B cell (primary cell): ENCODE data around the gene OR10H4. TPM values are rescaled to one million over a fixed set of nuclear protein-coding genes. Genes with fewer than 3 reads are reported as not detected.

Source experiments
- ATAC-seq: fragments of 200-7000 bp; cut with Tn5 transposase; one replicate; pipeline ENCODE4 v1.10.0; 2021; ENCODE audit warnings: low read depth, mild to moderate bottlenecking, moderate number of reproducible peaks, moderate library complexity
- CTCF ChIA-PET: fragments of 350-600 bp; sonication (Branson Sonifier 250); formaldehyde crosslinking; loops from one replicate; lab custom pipeline; 2021; ENCODE audit warnings: antibody characterized with exemption, inconsistent platforms; lab: Charles Lee
- POLR2A ChIA-PET: fragments of 350-600 bp; sonication (Branson Sonifier 250); formaldehyde crosslinking; loops from one replicate; lab custom pipeline; 2021; ENCODE audit warnings: antibody characterized with exemption; lab: Charles Lee
- DNase-seq: peaks from one replicate; pipeline ENCODE4 v3.0.0; 2013
- H2AFZ ChIP-seq: 2 replicates; pipeline ENCODE4 v1.6.1; 2012; ENCODE audit warnings: mild to moderate bottlenecking, low read depth, low read length; ENCODE audit not compliant: insufficient read depth, poor library complexity, severe bottlenecking
- H3K27ac ChIP-seq, 2 donors: 1 replicate in 1 of 2; 2 replicates in 1 of 2; pipeline ENCODE4 v1.5.1; 2012 to 2013; ENCODE audit warnings: low read length in 2 of 2, mild to moderate bottlenecking in 2 of 2, moderate library complexity in 1 of 2
- H3K27me3 ChIP-seq, 4 experiments: fragments of 200-600 bp in 1 of 4; sonication (generic) in 1 of 4; replicated peaks in 1 of 4; 1 replicate in 2 of 4; 2 replicates in 2 of 4; pipeline versions ENCODE4 v1.6.1 to v1.7.0; 2013 to 2016; ENCODE audit warnings: low read length in 3 of 4, mild to moderate bottlenecking in 2 of 4, mixed read lengths in 1 of 4, moderate library complexity in 1 of 4; ENCODE audit not compliant: insufficient read depth in 4 of 4, control insufficient read depth in 3 of 4; ENCODE audit errors: control extremely low read depth in 1 of 4
- H3K36me3 ChIP-seq, 2 experiments: replicated peaks in 1 of 2; 1 replicate in 1 of 2; 2 replicates in 1 of 2; pipeline versions ENCODE4 v1.6.1 to v1.7.1; 2013; ENCODE audit warnings: low read length in 1 of 2; ENCODE audit not compliant: insufficient read depth in 2 of 2, control insufficient read depth in 1 of 2; ENCODE audit errors: control extremely low read depth in 1 of 2, extremely low read depth in 1 of 2
- H3K4me1 ChIP-seq, 2 donors: fragments of 200-600 bp in 1 of 2; sonication (generic) in 1 of 2; 1 replicate in 1 of 2; 2 replicates in 1 of 2; pipeline versions ENCODE4 v1.5.1 to v1.6.1; 2013 to 2017; ENCODE audit warnings: low read length in 2 of 2; ENCODE audit not compliant: control insufficient read depth in 2 of 2, insufficient read depth in 2 of 2
- H3K4me2 ChIP-seq: replicated peaks from 2 replicates; pipeline ENCODE3; 2012; ENCODE audit warnings: mild to moderate bottlenecking, low read depth, low read length; ENCODE audit not compliant: poor library complexity, severe bottlenecking
- H3K4me3 ChIP-seq, 5 experiments: fragments of 200-600 bp in 1 of 5; sonication (generic) in 1 of 5; 1 replicate in 3 of 5; 2 replicates in 2 of 5; pipeline versions ENCODE4 v1.5.1 to v1.7.0; 2011 to 2016; ENCODE audit warnings: low read length in 4 of 5, mild to moderate bottlenecking in 4 of 5, low read depth in 2 of 5, control low read depth in 1 of 5, moderate library complexity in 1 of 5; ENCODE audit not compliant: insufficient read depth in 1 of 5; ENCODE audit errors: control extremely low read depth in 1 of 5, extremely low read depth in 1 of 5
- H3K79me2 ChIP-seq: fragments of 200-600 bp; sonication (generic); one replicate; pipeline ENCODE4 v1.6.0; 2016; ENCODE audit warnings: low read length; ENCODE audit not compliant: control insufficient read depth, insufficient read depth
- H3K9ac ChIP-seq: fragments of 200-600 bp; sonication (generic); 2 replicates; pipeline ENCODE4 v1.6.1; 2017; ENCODE audit warnings: mild to moderate bottlenecking, low read length, moderate library complexity
- H3K9me3 ChIP-seq, 3 donors: one replicate each; pipeline versions ENCODE4 v1.6.1 to v1.7.1; 2013; ENCODE audit warnings: low read length in 2 of 3; ENCODE audit not compliant: control insufficient read depth in 2 of 3, insufficient read depth in 1 of 3; ENCODE audit errors: control extremely low read depth in 1 of 3
- H4K20me1 ChIP-seq: 2 replicates; pipeline ENCODE4 v1.6.0; 2012; ENCODE audit warnings: mild to moderate bottlenecking, low read length; ENCODE audit not compliant: insufficient read depth, control insufficient read depth, poor library complexity, severe bottlenecking
- H3K27ac Mint-ChIP-seq: one replicate; pipeline ENCODE4 v1.8.0; 2021; ENCODE audit warnings: mixed read lengths
- H3K27me3 Mint-ChIP-seq: one replicate; pipeline ENCODE4 v1.8.0; 2021; ENCODE audit warnings: mixed read lengths
- H3K4me1 Mint-ChIP-seq: one replicate; pipeline ENCODE4 v1.8.0; 2021; ENCODE audit warnings: mixed read lengths
- H3K4me3 Mint-ChIP-seq: one replicate; pipeline ENCODE4 v1.8.0; 2021; ENCODE audit warnings: mixed read lengths
- H3K9me3 Mint-ChIP-seq: one replicate; pipeline ENCODE4 v1.8.0; 2022; ENCODE audit warnings: mixed read lengths; ENCODE audit not compliant: insufficient read depth
- CTCF ChIP-seq: fragments of 200-600 bp; IDR thresholded peaks from one replicate; pipeline ENCODE4 v1.8.0; 2022; ENCODE audit warnings: antibody characterized with exemption, mild to moderate bottlenecking
- EZH2 ChIP-seq: IDR thresholded peaks from 2 replicates; pipeline ENCODE4 v1.6.1; 2012; ENCODE audit warnings: borderline replicate concordance, low read depth, mild to moderate bottlenecking, moderate library complexity, low read length; ENCODE audit not compliant: insufficient read depth, poor library complexity, severe bottlenecking
- WGBS: methylation state at CpG from one replicate; pipeline ENCODE4 v1.1.5; 2013; ENCODE audit warnings: missing lambda C conversion rate; ENCODE audit not compliant: insufficient coverage; 5-methylcytosine and 5-hydroxymethylcytosine counted together
- intact Hi-C: fragments of 100-400 bp; cut with micrococcal nuclease; formaldehyde crosslinking; loops from one replicate; pipeline ENCODE4 v1.10.0; 2022
- polyA plus RNA-seq: library from polyadenylated mRNA; depleted of rRNA; stranded (reverse); fragments of >200 nt; gene quantifications from 2 replicates; pipeline ENCODE4 v1.2.3, GENCODE V29; 2012
- total RNA-seq, 2 donors: library from RNA; stranded (reverse); fragments of 120-200 nt in 1 of 2; gene quantifications; 1 replicate in 1 of 2; 2 replicates in 1 of 2; pipeline versions ENCODE4 v1.2.3 to v1.2.4, GENCODE V29; 2013 to 2022

The OR10H4 gene
- total and polyA plus RNA-seq, 2 donors (not counting 1 experiment from before 2014, with no cell fraction given), result not detected

- Histone ChIP-seq H3K9ac (no peak overlapping the region), H3K79me2 (no peaks in the 10 kb centered on the region), H3K36me3 (no peaks in the 10 kb centered on the region), H3K9me3 (no peaks in the 10 kb centered on the region), H3K27me3 (peaks cover 0 to 15% (median 4%) of the 10 kb centered on the region in 4 experiments), H2AFZ (no peak overlapping the region), H3K4me1 (no peaks in the 10 kb centered on the region), H3K4me3 (no peak overlapping the region), H3K27ac (no peak overlapping the region), H3K4me2 (no peak overlapping the region), H4K20me1 (no peaks in the 10 kb centered on the region)
- DNase-seq (no peak), ATAC-seq (no peak)
- ChIA-PET POLR2A (no interaction called here), CTCF (no interaction called here)
- TF ChIP-seq CTCF (no peak), EZH2 (no peak)
- Mint-ChIP-seq H3K27me3 (peaks cover 51% of the 10 kb centered on the region), H3K27ac (no peak overlapping the region), H3K4me3 (no peak overlapping the region), H3K9me3 (no peaks in the 10 kb centered on the region), H3K4me1 (peaks cover 4% of the 10 kb centered on the region)
- 74% methylated on average over 3 of the region's 4 CpGs for WGBS
- intact Hi-C loops, result no loop called here
These were observed 26.8 kb upstream of the OR10H4 start for GRCh38 chr19:15922021-15922420.

- Histone ChIP-seq H3K9me3 (peaks cover 0 to 3% (median 0%) of the 10 kb centered on the region in 3 donors), H3K4me3 (no peak overlapping the region), H3K9ac (no peak overlapping the region), H2AFZ (no peak overlapping the region), H3K36me3 (no peaks in the 10 kb centered on the region), H3K4me2 (no peak overlapping the region), H3K27ac (no peak overlapping the region), H4K20me1 (no peaks in the 10 kb centered on the region), H3K4me1 (no peaks in the 10 kb centered on the region), H3K27me3 (peaks cover 0 to 19% (median 9%) of the 10 kb centered on the region in 4 experiments), H3K79me2 (no peaks in the 10 kb centered on the region)
- Mint-ChIP-seq H3K9me3 (no peaks in the 10 kb centered on the region), H3K4me3 (no peak overlapping the region), H3K4me1 (no peaks in the 10 kb centered on the region), H3K27ac (no peak overlapping the region), H3K27me3 (peaks cover 56% of the 10 kb centered on the region)
- CTCF ChIA-PET, result no interaction called here
- no peak for DNase-seq
- ATAC-seq, result no peak
- TF ChIP-seq EZH2 (no peak), CTCF (no peak)
- intact Hi-C loops, result no loop called here
- 90% methylated on average over 8 of the region's 8 CpGs for WGBS
- POLR2A ChIA-PET, result no interaction called here
These were observed 25.1 kb upstream of the OR10H4 start for GRCh38 chr19:15923702-15924101.
